GM12878 (cell line): Measurements from ENCODE around the gene CNTN4. TPM values are rescaled to one million over a fixed set of nuclear protein-coding genes. Genes with fewer than 3 reads are reported as not detected.

Experiments
- ATAC-seq: fragments of 200-7000 bp; cut with Tn5 transposase; 3 replicates; pipeline ENCODE4 v1.9.1; 2020; ENCODE audit warnings: mild to moderate bottlenecking, moderate library complexity
- BruUV-seq: library from RNA; stranded (reverse); fragments of 400-500 nt; replicated peaks from 2 replicates; lab custom pipeline; 2021; lab: Mats Ljungman, UMichigan
- CTCF ChIA-PET: fragments of 300-600 bp; sonication (Branson Sonifier 250); formaldehyde crosslinking; extraction: SDS; loops from one replicate; lab custom pipeline; 2021; ENCODE audit warnings: inconsistent platforms; lab: Yijun Ruan, JAX
- POLR2A ChIA-PET: fragments of 350-600 bp; formaldehyde crosslinking; extraction: SDS; loops from one replicate; lab custom pipeline; 2021; ENCODE audit warnings: inconsistent platforms; lab: Charles Lee
- RAD21 ChIA-PET: fragments of 300-600 bp; sonication (Branson Sonifier 250); formaldehyde crosslinking; loops from one replicate; lab custom pipeline; 2023; ENCODE audit warnings: antibody characterized with exemption; ENCODE audit not compliant: unreplicated experiment; lab: Charles Lee
- SMC1A ChIA-PET: fragments of 300-600 bp; sonication (Branson Sonifier 250); formaldehyde crosslinking; loops from one replicate; lab custom pipeline; 2023; ENCODE audit not compliant: unreplicated experiment, uncharacterized antibody; lab: Charles Lee
- DNase-seq: peaks from one replicate; pipeline ENCODE4 v3.0.0-alpha.2; 2011; ENCODE audit warnings: low read depth, low spot score
- FAIRE-seq: peaks from 3 replicates; lab custom pipeline; 2011; peaks lifted over from hg19 to GRCh38; lab: Jason Lieb, UNC
- H2AFZ ChIP-seq: 2 replicates; pipeline ENCODE4 v1.6.0; 2011; ENCODE audit warnings: low read depth, low read length, control low read depth; ENCODE audit not compliant: control insufficient read depth
- H3K27ac ChIP-seq: 2 replicates; pipeline ENCODE4 v1.5.1; 2011; ENCODE audit warnings: control low read depth; ENCODE audit not compliant: control insufficient read depth, insufficient read depth
- H3K27me3 ChIP-seq, 2 experiments: replicated peaks in 1 of 2; 2 replicates each; pipeline versions ENCODE4 v1.6.0 to v1.6.1; 2011; ENCODE audit warnings: low read length in 1 of 2; ENCODE audit not compliant: control insufficient read depth in 2 of 2, insufficient read depth in 2 of 2
- H3K36me3 ChIP-seq, 2 experiments: 2 replicates each; pipeline ENCODE4 v1.5.1; 2011; ENCODE audit warnings: low read length in 1 of 2; ENCODE audit not compliant: control insufficient read depth in 2 of 2, insufficient read depth in 2 of 2
- H3K4me1 ChIP-seq: 2 replicates; pipeline ENCODE4 v1.6.1; 2011; ENCODE audit warnings: mild to moderate bottlenecking, low read length, moderate library complexity, mixed read lengths; ENCODE audit not compliant: control insufficient read depth, insufficient read depth
- H3K4me2 ChIP-seq: 2 replicates; pipeline ENCODE4 v1.6.0; 2011; ENCODE audit warnings: control low read depth; ENCODE audit not compliant: control insufficient read depth, insufficient read depth
- H3K4me3 ChIP-seq: fragments of 200-600 bp; sonication (generic); 2 replicates; pipeline ENCODE4 v1.5.1; 2016
- H3K79me2 ChIP-seq: 2 replicates; pipeline ENCODE4 v1.6.0; 2011; ENCODE audit warnings: low read length; ENCODE audit not compliant: control insufficient read depth, insufficient read depth
- H3K9ac ChIP-seq: 2 replicates; pipeline ENCODE4 v1.8.0; 2011; ENCODE audit warnings: low read length, control low read depth, mixed read lengths; ENCODE audit not compliant: control insufficient read depth, insufficient read depth
- H3K9me3 ChIP-seq: replicated peaks from 3 replicates; pipeline ENCODE4 v1.5.1; 2011; ENCODE audit warnings: mild to moderate bottlenecking, low read length; ENCODE audit not compliant: control insufficient read depth, insufficient read depth
- H4K20me1 ChIP-seq: 2 replicates; pipeline ENCODE4 v1.6.0; 2011; ENCODE audit not compliant: control insufficient read depth, insufficient read depth
- CBX5 ChIP-seq: sonication (generic); IDR thresholded peaks from 2 replicates; pipeline ENCODE4 v1.6.1; 2016; ENCODE audit warnings: low read depth, moderate library complexity, mild to moderate bottlenecking, inconsistent platforms
- CHD1 ChIP-seq: IDR thresholded peaks from 2 replicates; pipeline ENCODE4 v1.6.1; 2012; ENCODE audit warnings: low read depth, low read length, improper control_type of control experiment
- DPF2 ChIP-seq: fragments of 450-650 bp; IDR thresholded peaks from 2 replicates; pipeline ENCODE4 v1.6.1; 2017; ENCODE audit warnings: mild to moderate bottlenecking
- FOS ChIP-seq: IDR thresholded peaks from 3 replicates; pipeline ENCODE4 v1.6.1; 2011; ENCODE audit warnings: borderline replicate concordance; ENCODE audit not compliant: insufficient read length; ENCODE audit errors: extremely low read depth
- HDGF ChIP-seq: fragments of 450-650 bp; IDR thresholded peaks from 2 replicates; pipeline ENCODE4 v1.6.1; 2016; ENCODE audit warnings: antibody characterized with exemption
- KLF5 ChIP-seq: fragments of 450-650 bp; IDR thresholded peaks from 2 replicates; pipeline ENCODE4 v1.6.1; 2014; ENCODE audit warnings: mild to moderate bottlenecking; ENCODE audit not compliant: partially characterized antibody
- RCOR1 ChIP-seq: conservative IDR thresholded peaks from 2 replicates; pipeline ENCODE4 v1.6.1; 2012; ENCODE audit warnings: low read depth, low read length, improper control_type of control experiment
- REST ChIP-seq: IDR thresholded peaks from 2 replicates; pipeline ENCODE4 v1.6.1; 2012; ENCODE audit warnings: mild to moderate bottlenecking, low read depth, low read length
- SIN3A ChIP-seq: IDR thresholded peaks from 2 replicates; pipeline ENCODE4 v1.6.1; 2012; ENCODE audit warnings: low read depth, low read length, improper control_type of control experiment
- ZNF217 ChIP-seq: fragments of 450-650 bp; IDR thresholded peaks from 2 replicates; pipeline ENCODE4 v1.6.1; 2017; ENCODE audit warnings: antibody characterized with exemption, mild to moderate bottlenecking
- WGBS: methylation state at CpG from one replicate; pipeline ENCODE4 v1.1.6; 2016; ENCODE audit warnings: low lambda C conversion rate; ENCODE audit not compliant: insufficient replicate concordance, insufficient coverage; ENCODE audit errors: missing lambda C conversion rate; 5-methylcytosine and 5-hydroxymethylcytosine counted together
- in situ Hi-C: fragments of 300-500 bp; cut with MboI; formaldehyde crosslinking; loops from 9 replicates; pipeline ENCODE4 v1.14.3; 2018; ENCODE audit warnings: mixed read lengths
- intact Hi-C: fragments of 100-400 bp; cut with micrococcal nuclease; formaldehyde crosslinking; loops from one replicate; pipeline ENCODE4 v1.14.2; 2022; ENCODE audit not compliant: unreplicated experiment
- polyA plus RNA-seq, 11 experiments: library from polyadenylated mRNA; depleted of rRNA in 4 of 11; unstranded in 6 of 11; stranded (reverse) in 5 of 11; fragments of >200 nt; fragmentation: Nextera tagmentation in 4 of 11; fragmentation: Illumina TruSeq in 1 of 11; extraction: Ambion mirVana in 4 of 11; extraction: Trizol in 1 of 11; gene quantifications; 1 replicate in 1 of 11; 2 replicates in 10 of 11; pipeline versions ENCODE4 v1.2.1 to v1.2.3, GENCODE V29; 2011 to 2016; ENCODE audit warnings: inconsistent platforms in 2 of 11, missing spikeins in 2 of 11, low read depth in 1 of 11
- total RNA-seq, 4 experiments: library from RNA; depleted of rRNA in 3 of 4; stranded (reverse); fragments of >200 nt in 3 of 4; fragmentation: Illumina TruSeq in 1 of 4; extraction: Trizol in 1 of 4; gene quantifications; 2 replicates each; pipeline versions ENCODE4 v1.2.1 to v1.2.3, GENCODE V29; 2013 to 2021
- TF ChIP-seq, protein P1 (sequence below): fragments of 450-650 bp; IDR thresholded peaks from 2 replicates; pipeline ENCODE4 v1.6.1; 2017; ENCODE audit warnings: borderline replicate concordance
- TF ChIP-seq, protein P2 (sequence below): IDR thresholded peaks from 2 replicates; pipeline ENCODE4 v1.6.1; 2012; ENCODE audit warnings: low read depth, low read length, improper control_type of control experiment
- TF ChIP-seq, protein P3 (sequence below): IDR thresholded peaks from 2 replicates; pipeline ENCODE4 v1.6.1; 2012; ENCODE audit warnings: low read length, inconsistent platforms
- TF ChIP-seq, protein P4 (sequence below): fragments of 450-650 bp; IDR thresholded peaks from 2 replicates; pipeline ENCODE4 v1.6.1; 2018; ENCODE audit warnings: borderline replicate concordance, mild to moderate bottlenecking; ENCODE audit not compliant: partially characterized antibody

Gene CNTN4
- total and polyA plus RNA-seq, 10 of the 15 experiments (the other 5 are each of a cell fraction or from before 2014, with no cell fraction given): 0.05 to 0.43 (median 0.15) TPM; not detected in 1

DNA sequence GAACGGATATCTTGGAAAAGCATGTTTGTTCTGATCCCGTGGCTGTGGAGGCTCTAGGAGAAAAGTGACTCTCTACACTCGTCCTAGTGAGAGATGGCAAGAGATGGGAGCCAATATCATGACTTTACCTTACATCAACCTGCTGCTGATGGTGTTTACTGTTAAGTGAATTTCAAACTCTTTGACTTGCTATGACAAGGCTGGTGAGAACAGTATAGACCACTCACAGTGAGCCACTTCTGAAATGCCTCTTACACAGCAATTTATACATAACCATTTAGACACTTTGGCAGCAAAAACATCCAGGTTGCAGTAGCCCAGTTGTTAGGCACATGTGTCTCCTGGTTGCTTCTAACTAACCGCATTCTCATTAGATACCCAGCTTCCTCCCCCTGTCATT lies 968.2 kb downstream of the CNTN4 start (continued):
- TF ChIP-seq, protein P1, sequence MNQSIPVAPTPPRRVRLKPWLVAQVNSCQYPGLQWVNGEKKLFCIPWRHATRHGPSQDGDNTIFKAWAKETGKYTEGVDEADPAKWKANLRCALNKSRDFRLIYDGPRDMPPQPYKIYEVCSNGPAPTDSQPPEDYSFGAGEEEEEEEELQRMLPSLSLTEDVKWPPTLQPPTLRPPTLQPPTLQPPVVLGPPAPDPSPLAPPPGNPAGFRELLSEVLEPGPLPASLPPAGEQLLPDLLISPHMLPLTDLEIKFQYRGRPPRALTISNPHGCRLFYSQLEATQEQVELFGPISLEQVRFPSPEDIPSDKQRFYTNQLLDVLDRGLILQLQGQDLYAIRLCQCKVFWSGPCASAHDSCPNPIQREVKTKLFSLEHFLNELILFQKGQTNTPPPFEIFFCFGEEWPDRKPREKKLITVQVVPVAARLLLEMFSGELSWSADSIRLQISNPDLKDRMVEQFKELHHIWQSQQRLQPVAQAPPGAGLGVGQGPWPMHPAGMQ: no peak
- TF ChIP-seq CHD1 (no peak), HDGF (no peak), SIN3A (no peak), DPF2 (no peak)
- TF ChIP-seq, protein P2, sequence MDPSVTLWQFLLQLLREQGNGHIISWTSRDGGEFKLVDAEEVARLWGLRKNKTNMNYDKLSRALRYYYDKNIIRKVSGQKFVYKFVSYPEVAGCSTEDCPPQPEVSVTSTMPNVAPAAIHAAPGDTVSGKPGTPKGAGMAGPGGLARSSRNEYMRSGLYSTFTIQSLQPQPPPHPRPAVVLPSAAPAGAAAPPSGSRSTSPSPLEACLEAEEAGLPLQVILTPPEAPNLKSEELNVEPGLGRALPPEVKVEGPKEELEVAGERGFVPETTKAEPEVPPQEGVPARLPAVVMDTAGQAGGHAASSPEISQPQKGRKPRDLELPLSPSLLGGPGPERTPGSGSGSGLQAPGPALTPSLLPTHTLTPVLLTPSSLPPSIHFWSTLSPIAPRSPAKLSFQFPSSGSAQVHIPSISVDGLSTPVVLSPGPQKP: no peak

- no peak for DNase-seq
- SMC1A ChIA-PET: interaction anchor here (0.9 kb wide), 1 partner anchor 56 kb away, joined by 3 read pairs; no protein-coding TSS in a partner anchor
- POLR2A ChIA-PET: no interaction called here
- no TSS peak for BruUV-seq
- CTCF ChIA-PET: no interaction called here
- RAD21 ChIA-PET: no interaction called here
- 33% methylated on average over 1 of the region's 1 CpG for WGBS
- in situ Hi-C loops: no loop called here
- no peak overlapping the region for H3K27ac ChIP-seq
- peaks cover 0 to 2% of the 10 kb centered on the region in 2 experiments; a peak in 1 of 4 replicates for H3K27me3 ChIP-seq
- FAIRE-seq: no peak
- H3K4me3 ChIP-seq: no peak overlapping the region
- H3K4me1 ChIP-seq: no peaks in the 10 kb centered on the region
- H3K36me3 ChIP-seq: no peaks in the 10 kb centered on the region
- no peak overlapping the region for H2AFZ ChIP-seq
- ATAC-seq: no peak
- no peak overlapping the region for H3K9ac ChIP-seq
- no peaks in the 10 kb centered on the region for H3K79me2 ChIP-seq
- H3K4me2 ChIP-seq: no peak overlapping the region
- H4K20me1 ChIP-seq: no peaks in the 10 kb centered on the region
- intact Hi-C loops: no loop called here
- no peaks in the 10 kb centered on the region for H3K9me3 ChIP-seq
- TF ChIP-seq FOS: no peak
- TF ChIP-seq KLF5: no peak
- no peak for TF ChIP-seq REST
- no peak for TF ChIP-seq ZNF217
- no peak for TF ChIP-seq RCOR1
- no peak for TF ChIP-seq CBX5
- TF ChIP-seq, protein P3, sequence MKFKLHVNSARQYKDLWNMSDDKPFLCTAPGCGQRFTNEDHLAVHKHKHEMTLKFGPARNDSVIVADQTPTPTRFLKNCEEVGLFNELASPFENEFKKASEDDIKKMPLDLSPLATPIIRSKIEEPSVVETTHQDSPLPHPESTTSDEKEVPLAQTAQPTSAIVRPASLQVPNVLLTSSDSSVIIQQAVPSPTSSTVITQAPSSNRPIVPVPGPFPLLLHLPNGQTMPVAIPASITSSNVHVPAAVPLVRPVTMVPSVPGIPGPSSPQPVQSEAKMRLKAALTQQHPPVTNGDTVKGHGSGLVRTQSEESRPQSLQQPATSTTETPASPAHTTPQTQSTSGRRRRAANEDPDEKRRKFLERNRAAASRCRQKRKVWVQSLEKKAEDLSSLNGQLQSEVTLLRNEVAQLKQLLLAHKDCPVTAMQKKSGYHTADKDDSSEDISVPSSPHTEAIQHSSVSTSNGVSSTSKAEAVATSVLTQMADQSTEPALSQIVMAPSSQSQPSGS: no peak
- no peak for TF ChIP-seq HDGF
- TF ChIP-seq, protein P4, sequence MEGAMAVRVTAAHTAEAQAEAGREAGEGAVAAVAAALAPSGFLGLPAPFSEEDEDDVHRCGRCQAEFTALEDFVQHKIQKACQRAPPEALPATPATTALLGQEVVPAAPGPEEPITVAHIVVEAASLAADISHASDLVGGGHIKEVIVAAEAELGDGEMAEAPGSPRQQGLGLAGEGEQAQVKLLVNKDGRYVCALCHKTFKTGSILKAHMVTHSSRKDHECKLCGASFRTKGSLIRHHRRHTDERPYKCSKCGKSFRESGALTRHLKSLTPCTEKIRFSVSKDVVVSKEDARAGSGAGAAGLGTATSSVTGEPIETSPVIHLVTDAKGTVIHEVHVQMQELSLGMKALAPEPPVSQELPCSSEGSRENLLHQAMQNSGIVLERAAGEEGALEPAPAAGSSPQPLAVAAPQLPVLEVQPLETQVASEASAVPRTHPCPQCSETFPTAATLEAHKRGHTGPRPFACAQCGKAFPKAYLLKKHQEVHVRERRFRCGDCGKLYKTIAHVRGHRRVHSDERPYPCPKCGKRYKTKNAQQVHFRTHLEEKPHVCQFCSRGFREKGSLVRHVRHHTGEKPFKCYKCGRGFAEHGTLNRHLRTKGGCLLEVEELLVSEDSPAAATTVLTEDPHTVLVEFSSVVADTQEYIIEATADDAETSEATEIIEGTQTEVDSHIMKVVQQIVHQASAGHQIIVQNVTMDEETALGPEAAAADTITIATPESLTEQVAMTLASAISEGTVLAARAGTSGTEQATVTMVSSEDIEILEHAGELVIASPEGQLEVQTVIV: no peak
Observed at GRCh38 chr3:3068358-3068881, 969.8 kb downstream of the CNTN4 start.
